Panc1 (cell line): ENCODE data around the gene PIAS3. TPM values are rescaled to one million over a fixed set of nuclear protein-coding genes. Genes with fewer than 3 reads are reported as not detected.

Source experiments
- ATAC-seq: fragments of 200-7000 bp; cut with Tn5 transposase; 2 replicates; pipeline ENCODE4 v1.9.1; 2020; ENCODE audit warnings: mild to moderate bottlenecking, moderate library complexity
- BruUV-seq: library from RNA; stranded (reverse); fragments of 400-500 nt; replicated peaks from 2 replicates; lab custom pipeline; 2021; lab: Mats Ljungman, UMichigan
- CTCF ChIA-PET: fragments of 300-600 bp; sonication (Branson Sonifier 250); formaldehyde crosslinking; loops from one replicate; lab custom pipeline; 2022; ENCODE audit warnings: antibody characterized with exemption; lab: Charles Lee
- POLR2A ChIA-PET: fragments of 300-600 bp; sonication (Branson Sonifier 250); formaldehyde crosslinking; loops from one replicate; lab custom pipeline; 2022; ENCODE audit warnings: antibody characterized with exemption; lab: Charles Lee
- DNase-seq: peaks from one replicate; pipeline ENCODE4 v3.0.0-alpha.2; 2010; ENCODE audit warnings: low read depth, low spot score
- H3K27ac ChIP-seq: 2 replicates; pipeline ENCODE4 v1.5.1; 2011; ENCODE audit warnings: mild to moderate bottlenecking, low read length, inconsistent platforms
- H3K27me3 ChIP-seq: fragments of 200-500 bp; sonication (Bioruptor generic); 2 replicates; pipeline ENCODE4 v1.6.0; 2014; ENCODE audit warnings: low read length, inconsistent platforms; ENCODE audit not compliant: control insufficient read depth, insufficient read depth
- H3K36me3 ChIP-seq: fragments of 200-500 bp; sonication (Bioruptor generic); 2 replicates; pipeline ENCODE4 v1.5.1; 2014; ENCODE audit warnings: inconsistent platforms, mild to moderate bottlenecking, low read length, moderate library complexity; ENCODE audit not compliant: control insufficient read depth, insufficient read depth
- H3K4me1 ChIP-seq: 2 replicates; pipeline ENCODE4 v1.5.1; 2011; ENCODE audit warnings: inconsistent platforms, mild to moderate bottlenecking, low read length, moderate library complexity; ENCODE audit not compliant: control insufficient read depth, insufficient read depth
- H3K4me3 ChIP-seq, 2 experiments: 2 replicates each; pipeline ENCODE4 v1.5.1; 2011 to 2012; ENCODE audit warnings: low read depth in 2 of 2, low read length in 2 of 2, mild to moderate bottlenecking in 2 of 2, inconsistent platforms in 1 of 2, moderate library complexity in 1 of 2
- H3K9me3 ChIP-seq: fragments of 200-500 bp; sonication (Bioruptor generic); 2 replicates; pipeline ENCODE4 v1.5.1; 2014; ENCODE audit warnings: low read depth, mild to moderate bottlenecking, inconsistent platforms, low read length, moderate library complexity; ENCODE audit not compliant: control insufficient read depth, insufficient read depth
- POLR2AphosphoS5 ChIP-seq: IDR thresholded peaks from 2 replicates; pipeline ENCODE4 v1.6.1; 2012; ENCODE audit warnings: mild to moderate bottlenecking, low read depth, low read length, moderate library complexity
- SIN3A ChIP-seq: IDR thresholded peaks from 2 replicates; pipeline ENCODE4 v1.6.1; 2012; ENCODE audit warnings: low read depth, mild to moderate bottlenecking, low read length, moderate library complexity, borderline replicate concordance; ENCODE audit not compliant: insufficient read depth
- TCF7L2 ChIP-seq: IDR thresholded peaks from 2 replicates; pipeline ENCODE4 v1.6.1; 2011; ENCODE audit warnings: mild to moderate bottlenecking, low read depth, low read length, inconsistent platforms
- in situ Hi-C: cut with HindIII; loops from 2 replicates; pipeline ENCODE4 v1.10.0; 2016; ENCODE audit warnings: low sequenced_read_pairs, low pct_unique_long_range_greater_than_20kb
- intact Hi-C: fragments of 100-400 bp; cut with micrococcal nuclease; formaldehyde crosslinking; loops from one replicate; pipeline ENCODE4 v1.10.0; 2022; ENCODE audit not compliant: unreplicated experiment
- microRNA-seq: library from miRNA; unstranded; fragments of <30 nt; microRNA quantifications from one replicate; pipeline ENCODE4 v1.1.0, GENCODE V29; 2020; ENCODE audit not compliant: unreplicated experiment
- total RNA-seq: library from RNA; stranded (reverse); gene quantifications from one replicate; pipeline ENCODE4 v1.2.1, GENCODE V29; 2021; ENCODE audit not compliant: unreplicated experiment
- TF ChIP-seq, protein P1 (sequence below), 2 experiments: IDR thresholded peaks; 2 replicates each; pipeline ENCODE4 v1.6.1; 2011 to 2012; ENCODE audit warnings: low read depth in 2 of 2, control low read depth in 1 of 2, low read length in 1 of 2, mild to moderate bottlenecking in 1 of 2, moderate library complexity in 1 of 2; ENCODE audit not compliant: insufficient read depth in 1 of 2
- TF ChIP-seq, protein P2 (sequence below): fragments of 450-650 bp; IDR thresholded peaks from 2 replicates; pipeline ENCODE4 v1.5.1; 2017; ENCODE audit warnings: mild to moderate bottlenecking

PIAS3 gene
- total RNA-seq, 1 experiment from 2014 or later = 68.1 TPM

DNA sequence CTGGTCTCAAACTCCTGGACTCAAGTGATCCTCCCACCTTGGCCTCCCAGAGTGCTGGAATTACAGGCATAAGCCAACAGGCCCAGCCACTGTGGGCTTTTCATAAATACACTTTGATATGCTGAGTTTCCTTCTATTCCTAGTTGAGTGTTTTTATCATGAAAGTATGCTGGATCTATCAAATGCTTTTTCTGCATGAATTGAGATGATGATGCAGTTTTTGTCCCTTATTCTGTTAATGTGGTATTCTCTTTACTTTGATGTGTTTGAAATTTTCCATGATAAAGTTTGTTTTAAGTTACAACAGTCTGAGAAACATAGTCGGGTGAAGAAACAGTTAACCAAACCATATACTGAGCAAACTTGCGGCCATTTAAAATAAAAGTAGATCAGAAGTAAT is 59.1 kb downstream of the PIAS3 start:
- H3K27ac ChIP-seq = no peak overlapping the region
- ChIA-PET POLR2A (no interaction called here), CTCF (no interaction called here)
- intact Hi-C loops = no loop called here
- ATAC-seq (no peak), DNase-seq (no peak)
- peaks cover 16% of the 10 kb centered on the region; the same call in 1 of the 2 replicates for H3K9me3 ChIP-seq
- in situ Hi-C loops = no loop called here
- TF ChIP-seq POLR2AphosphoS5 (no peak), SIN3A (no peak), TCF7L2 (no peak)
- TF ChIP-seq, protein P1, sequence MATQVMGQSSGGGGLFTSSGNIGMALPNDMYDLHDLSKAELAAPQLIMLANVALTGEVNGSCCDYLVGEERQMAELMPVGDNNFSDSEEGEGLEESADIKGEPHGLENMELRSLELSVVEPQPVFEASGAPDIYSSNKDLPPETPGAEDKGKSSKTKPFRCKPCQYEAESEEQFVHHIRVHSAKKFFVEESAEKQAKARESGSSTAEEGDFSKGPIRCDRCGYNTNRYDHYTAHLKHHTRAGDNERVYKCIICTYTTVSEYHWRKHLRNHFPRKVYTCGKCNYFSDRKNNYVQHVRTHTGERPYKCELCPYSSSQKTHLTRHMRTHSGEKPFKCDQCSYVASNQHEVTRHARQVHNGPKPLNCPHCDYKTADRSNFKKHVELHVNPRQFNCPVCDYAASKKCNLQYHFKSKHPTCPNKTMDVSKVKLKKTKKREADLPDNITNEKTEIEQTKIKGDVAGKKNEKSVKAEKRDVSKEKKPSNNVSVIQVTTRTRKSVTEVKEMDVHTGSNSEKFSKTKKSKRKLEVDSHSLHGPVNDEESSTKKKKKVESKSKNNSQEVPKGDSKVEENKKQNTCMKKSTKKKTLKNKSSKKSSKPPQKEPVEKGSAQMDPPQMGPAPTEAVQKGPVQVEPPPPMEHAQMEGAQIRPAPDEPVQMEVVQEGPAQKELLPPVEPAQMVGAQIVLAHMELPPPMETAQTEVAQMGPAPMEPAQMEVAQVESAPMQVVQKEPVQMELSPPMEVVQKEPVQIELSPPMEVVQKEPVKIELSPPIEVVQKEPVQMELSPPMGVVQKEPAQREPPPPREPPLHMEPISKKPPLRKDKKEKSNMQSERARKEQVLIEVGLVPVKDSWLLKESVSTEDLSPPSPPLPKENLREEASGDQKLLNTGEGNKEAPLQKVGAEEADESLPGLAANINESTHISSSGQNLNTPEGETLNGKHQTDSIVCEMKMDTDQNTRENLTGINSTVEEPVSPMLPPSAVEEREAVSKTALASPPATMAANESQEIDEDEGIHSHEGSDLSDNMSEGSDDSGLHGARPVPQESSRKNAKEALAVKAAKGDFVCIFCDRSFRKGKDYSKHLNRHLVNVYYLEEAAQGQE (IDR thresholded peaks at IDR 0.05; ENCODE audit: insufficient read depth in 1 of 2, low read depth in 2 of 2, low read length in 1 of 2) = no peak
- TF ChIP-seq, protein P2, sequence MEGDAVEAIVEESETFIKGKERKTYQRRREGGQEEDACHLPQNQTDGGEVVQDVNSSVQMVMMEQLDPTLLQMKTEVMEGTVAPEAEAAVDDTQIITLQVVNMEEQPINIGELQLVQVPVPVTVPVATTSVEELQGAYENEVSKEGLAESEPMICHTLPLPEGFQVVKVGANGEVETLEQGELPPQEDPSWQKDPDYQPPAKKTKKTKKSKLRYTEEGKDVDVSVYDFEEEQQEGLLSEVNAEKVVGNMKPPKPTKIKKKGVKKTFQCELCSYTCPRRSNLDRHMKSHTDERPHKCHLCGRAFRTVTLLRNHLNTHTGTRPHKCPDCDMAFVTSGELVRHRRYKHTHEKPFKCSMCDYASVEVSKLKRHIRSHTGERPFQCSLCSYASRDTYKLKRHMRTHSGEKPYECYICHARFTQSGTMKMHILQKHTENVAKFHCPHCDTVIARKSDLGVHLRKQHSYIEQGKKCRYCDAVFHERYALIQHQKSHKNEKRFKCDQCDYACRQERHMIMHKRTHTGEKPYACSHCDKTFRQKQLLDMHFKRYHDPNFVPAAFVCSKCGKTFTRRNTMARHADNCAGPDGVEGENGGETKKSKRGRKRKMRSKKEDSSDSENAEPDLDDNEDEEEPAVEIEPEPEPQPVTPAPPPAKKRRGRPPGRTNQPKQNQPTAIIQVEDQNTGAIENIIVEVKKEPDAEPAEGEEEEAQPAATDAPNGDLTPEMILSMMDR = no peak
- no peaks in the 10 kb centered on the region for H3K36me3 ChIP-seq
- BruUV-seq = no TSS peak
- no peaks in the 10 kb centered on the region for H3K27me3 ChIP-seq
- peaks cover 14% of the 10 kb centered on the region for H3K4me1 ChIP-seq
- no peak overlapping the region for H3K4me3 ChIP-seq

Small RNA genes within 50 kb of the gene (microRNA-seq; reads per million reads assigned to microRNA genes)
- gene MIR6736 = 2.9 reads per million

Other genes starting within 250 kb of the PIAS3 start
- 2.3 TPM for gene PDZK1, start 151.7 kb downstream of the PIAS3 start, total RNA-seq
- gene CD160, start 139.6 kb downstream of the PIAS3 start, total RNA-seq = not detected
- gene RNF115, start 35.0 kb downstream of the PIAS3 start, total RNA-seq = 14.5 TPM
- gene POLR3C, start 34.9 kb downstream of the PIAS3 start, total RNA-seq = 35.1 TPM
- gene NUDT17, start 13.5 kb downstream of the PIAS3 start, total RNA-seq = 3.7 TPM
- not detected for gene ANKRD35, start 26.8 kb upstream of the PIAS3 start, total RNA-seq
- gene ITGA10, start 51.0 kb upstream of the PIAS3 start, total RNA-seq = 2.2 TPM
- gene PEX11B, start 59.6 kb upstream of the PIAS3 start, total RNA-seq = 27.4 TPM
- 172 TPM for gene RBM8A, start 68.4 kb upstream of the PIAS3 start, total RNA-seq
- gene LIX1L, start 98.9 kb upstream of the PIAS3 start, total RNA-seq = 23.3 TPM
- 1.4 TPM for gene ANKRD34A, start 105.5 kb upstream of the PIAS3 start, total RNA-seq
- 14.9 TPM for gene POLR3GL, start 105.6 kb upstream of the PIAS3 start, total RNA-seq
- 15.2 TPM for gene TXNIP, start 137.5 kb upstream of the PIAS3 start, total RNA-seq
- not detected for gene HJV, start 162.7 kb upstream of the PIAS3 start, total RNA-seq